ENCODE data around the gene FILIP1L. TPM values are rescaled to one million over a fixed set of nuclear protein-coding genes. Genes with fewer than 3 reads are reported as not detected.

Gene FILIP1L
- polyA plus RNA-seq, 3 donors: 0.13 to 0.40 (median 0.25) TPM

GRCh38 chr3:99884484-99884883, 229.8 kb downstream of the FILIP1L start:
- Histone ChIP-seq H3K27me3 (ENCODE audit: control insufficient read depth in 2 of 2, insufficient read depth in 2 of 2, low read length in 2 of 2) (no peaks in the 10 kb centered on the region), H2AFZ (ENCODE audit: insufficient read depth, low read depth, low read length, poor library complexity, severe bottlenecking) (no peak overlapping the region), H3K9ac (ENCODE audit: insufficient read depth, low read length, poor library complexity, severe bottlenecking) (no peak overlapping the region), H3K4me3 (replicated peaks in 1 of 3; ENCODE audit: low read depth in 2 of 3, low read length in 3 of 3) (no peak overlapping the region), H3K9me3 (replicated peaks in 1 of 2; ENCODE audit: control insufficient read depth in 1 of 2, insufficient read depth in 1 of 2, low read length in 2 of 2) (no peaks in the 10 kb centered on the region), H3K27ac (ENCODE audit: low read depth in 1 of 2, low read length in 2 of 2) (no peak overlapping the region), H3K4me2 (replicated peaks; ENCODE audit: extremely low read depth, low read length, poor library complexity, severe bottlenecking) (no peak overlapping the region), H4K20me1 (ENCODE audit: insufficient read depth, low read length) (no peaks in the 10 kb centered on the region), H3K79me2 (ENCODE audit: insufficient read depth, low read length) (no peaks in the 10 kb centered on the region), H3K36me3 (replicated peaks in 1 of 2; ENCODE audit: control insufficient read depth in 1 of 2, insufficient read depth in 2 of 2, low read length in 2 of 2) (no peaks in the 10 kb centered on the region), H3K4me1 (ENCODE audit: control insufficient read depth in 1 of 2, insufficient read depth in 2 of 2, low read length in 2 of 2) (no peaks in the 10 kb centered on the region)
- intact Hi-C loops (cut with micrococcal nuclease): no loop called here
- no peaks in the 10 kb centered on the region for H3K9me3 Mint-ChIP-seq
- WGBS (ENCODE audit: insufficient coverage): no CpG with 5 or more reads among the region's 2 CpGs
- H3K36me3 Mint-ChIP-seq: no peaks in the 10 kb centered on the region
- no peak overlapping the region for H3K4me3 Mint-ChIP-seq
- H3K27me3 Mint-ChIP-seq (ENCODE audit: low read depth in 3 of 3): peaks cover 0 to 3% (median 0%) of the 10 kb centered on the region in 3 donors
- H3K4me1 Mint-ChIP-seq: peaks cover 3% of the 10 kb centered on the region
- no peak for DNase-seq
- no peak overlapping the region for H3K27ac Mint-ChIP-seq
- TF ChIP-seq, protein P1, sequence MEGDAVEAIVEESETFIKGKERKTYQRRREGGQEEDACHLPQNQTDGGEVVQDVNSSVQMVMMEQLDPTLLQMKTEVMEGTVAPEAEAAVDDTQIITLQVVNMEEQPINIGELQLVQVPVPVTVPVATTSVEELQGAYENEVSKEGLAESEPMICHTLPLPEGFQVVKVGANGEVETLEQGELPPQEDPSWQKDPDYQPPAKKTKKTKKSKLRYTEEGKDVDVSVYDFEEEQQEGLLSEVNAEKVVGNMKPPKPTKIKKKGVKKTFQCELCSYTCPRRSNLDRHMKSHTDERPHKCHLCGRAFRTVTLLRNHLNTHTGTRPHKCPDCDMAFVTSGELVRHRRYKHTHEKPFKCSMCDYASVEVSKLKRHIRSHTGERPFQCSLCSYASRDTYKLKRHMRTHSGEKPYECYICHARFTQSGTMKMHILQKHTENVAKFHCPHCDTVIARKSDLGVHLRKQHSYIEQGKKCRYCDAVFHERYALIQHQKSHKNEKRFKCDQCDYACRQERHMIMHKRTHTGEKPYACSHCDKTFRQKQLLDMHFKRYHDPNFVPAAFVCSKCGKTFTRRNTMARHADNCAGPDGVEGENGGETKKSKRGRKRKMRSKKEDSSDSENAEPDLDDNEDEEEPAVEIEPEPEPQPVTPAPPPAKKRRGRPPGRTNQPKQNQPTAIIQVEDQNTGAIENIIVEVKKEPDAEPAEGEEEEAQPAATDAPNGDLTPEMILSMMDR (IDR thresholded peaks at IDR 0.05): no peak

DNA sequence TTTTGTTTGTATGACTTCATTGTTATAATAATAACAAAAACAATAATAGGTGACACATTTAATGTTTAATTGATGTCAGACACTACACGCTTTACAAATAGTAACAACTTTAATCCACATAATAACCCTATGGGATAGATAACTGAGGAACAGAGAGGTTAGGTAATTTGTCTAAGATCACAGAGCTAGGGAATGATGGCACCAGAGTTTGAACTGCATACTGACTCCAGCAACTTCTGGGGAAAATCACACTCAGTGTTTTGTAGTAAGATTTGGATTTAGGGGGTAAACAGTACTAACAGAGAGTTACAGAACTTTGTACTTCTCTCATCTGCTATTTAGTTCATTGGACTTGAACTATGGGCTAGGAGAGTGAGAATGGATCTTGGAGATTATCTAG, 230.6 kb downstream of the FILIP1L start:
- TF ChIP-seq, protein P1 (IDR thresholded peaks at IDR 0.05): no peak
- Mint-ChIP-seq H3K27ac (no peak overlapping the region), H3K36me3 (no peaks in the 10 kb centered on the region), H3K4me3 (no peak overlapping the region), H3K9me3 (no peaks in the 10 kb centered on the region), H3K27me3 (ENCODE audit: low read depth in 3 of 3) (peaks cover 0 to 3% (median 0%) of the 10 kb centered on the region in 3 donors), H3K4me1 (peaks cover 3% of the 10 kb centered on the region)
- Histone ChIP-seq H3K36me3 (replicated peaks in 1 of 2; ENCODE audit: control insufficient read depth in 1 of 2, insufficient read depth in 2 of 2, low read length in 2 of 2) (no peaks in the 10 kb centered on the region), H3K9ac (ENCODE audit: insufficient read depth, low read length, poor library complexity, severe bottlenecking) (no peak overlapping the region), H3K9me3 (replicated peaks in 1 of 2; ENCODE audit: control insufficient read depth in 1 of 2, insufficient read depth in 1 of 2, low read length in 2 of 2) (no peaks in the 10 kb centered on the region), H4K20me1 (ENCODE audit: insufficient read depth, low read length) (no peaks in the 10 kb centered on the region), H3K4me2 (replicated peaks; ENCODE audit: extremely low read depth, low read length, poor library complexity, severe bottlenecking) (no peak overlapping the region), H3K27me3 (ENCODE audit: control insufficient read depth in 2 of 2, insufficient read depth in 2 of 2, low read length in 2 of 2) (no peaks in the 10 kb centered on the region), H3K4me1 (ENCODE audit: control insufficient read depth in 1 of 2, insufficient read depth in 2 of 2, low read length in 2 of 2) (no peaks in the 10 kb centered on the region), H3K79me2 (ENCODE audit: insufficient read depth, low read length) (no peaks in the 10 kb centered on the region), H3K27ac (ENCODE audit: low read depth in 1 of 2, low read length in 2 of 2) (no peak overlapping the region), H2AFZ (ENCODE audit: insufficient read depth, low read depth, low read length, poor library complexity, severe bottlenecking) (no peak overlapping the region), H3K4me3 (replicated peaks in 1 of 3; ENCODE audit: low read depth in 2 of 3, low read length in 3 of 3) (no peak overlapping the region)
- DNase-seq: no peak
- no CpG with 5 or more reads among the region's 1 CpG for WGBS (ENCODE audit: insufficient coverage)
- intact Hi-C loops (cut with micrococcal nuclease): no loop called here

Measured in CD14-positive monocyte (primary cell).